Mesenchymal stem cell (in vitro differentiated cells and primary cell): ENCODE results near the gene ELAPOR1.

ENCODE experiments used
- DNase-seq: peaks from one replicate; pipeline ENCODE4 v3.0.0-alpha.2; 2013
- H2AFZ ChIP-seq: one replicate; pipeline ENCODE4 v1.6.1; 2013; ENCODE audit warnings: low read depth, mild to moderate bottlenecking, control low read depth, inconsistent platforms, low read length, moderate library complexity
- H2AK5ac ChIP-seq: 2 replicates; pipeline ENCODE4 v1.6.1; 2013; ENCODE audit warnings: low read length, moderate library complexity, mild to moderate bottlenecking, inconsistent platforms; ENCODE audit not compliant: severe bottlenecking
- H2BK120ac ChIP-seq: one replicate; pipeline ENCODE4 v1.6.1; 2013; ENCODE audit warnings: low read depth, mild to moderate bottlenecking, inconsistent platforms, low read length, moderate library complexity
- H2BK12ac ChIP-seq, 2 experiments: one replicate each; pipeline ENCODE4 v1.6.1; 2013; ENCODE audit warnings: inconsistent platforms in 2 of 2, low read length in 2 of 2, mild to moderate bottlenecking in 2 of 2, moderate library complexity in 2 of 2, control low read depth in 1 of 2
- H2BK15ac ChIP-seq: one replicate; pipeline ENCODE4 v1.6.1; 2013; ENCODE audit warnings: mild to moderate bottlenecking, low read depth, inconsistent platforms; ENCODE audit not compliant: poor library complexity, severe bottlenecking
- H2BK5ac ChIP-seq: 2 replicates; pipeline ENCODE4 v1.6.1; 2013; ENCODE audit warnings: low read depth, mild to moderate bottlenecking, low read length, control low read depth, inconsistent platforms; ENCODE audit not compliant: poor library complexity, severe bottlenecking
- H3K14ac ChIP-seq, 2 experiments: one replicate each; pipeline ENCODE4 v1.6.1; 2013; ENCODE audit warnings: inconsistent platforms in 2 of 2, low read length in 2 of 2, control low read depth in 1 of 2, mild to moderate bottlenecking in 1 of 2, moderate library complexity in 1 of 2
- H3K18ac ChIP-seq, 2 experiments: one replicate each; pipeline ENCODE4 v1.6.1; 2013; ENCODE audit warnings: inconsistent platforms in 2 of 2, low read length in 2 of 2, control low read depth in 1 of 2, low read depth in 1 of 2, mild to moderate bottlenecking in 1 of 2
- H3K23ac ChIP-seq, 2 experiments: one replicate each; pipeline ENCODE4 v1.6.1; 2013; ENCODE audit warnings: inconsistent platforms in 2 of 2, low read length in 2 of 2, mild to moderate bottlenecking in 2 of 2, moderate library complexity in 2 of 2, control low read depth in 1 of 2
- H3K27ac ChIP-seq: 2 replicates; pipeline ENCODE4 v1.5.1; 2013; ENCODE audit warnings: mild to moderate bottlenecking, moderate library complexity, low read length, control low read depth, inconsistent platforms; ENCODE audit not compliant: poor library complexity, severe bottlenecking
- H3K27me3 ChIP-seq, 2 experiments: 2 replicates each; pipeline versions ENCODE4 v1.6.1 to v1.7.0; 2013; ENCODE audit warnings: low read length in 2 of 2, mild to moderate bottlenecking in 2 of 2, moderate library complexity in 2 of 2, control low read depth in 1 of 2, inconsistent platforms in 1 of 2; ENCODE audit not compliant: control insufficient read depth in 1 of 2, insufficient read depth in 1 of 2
- H3K36me3 ChIP-seq, 2 experiments: 2 replicates each; pipeline versions ENCODE4 v1.6.1 to v1.7.0; 2013; ENCODE audit warnings: low read length in 2 of 2, control low read depth in 1 of 2, inconsistent platforms in 1 of 2, low read depth in 1 of 2, mild to moderate bottlenecking in 1 of 2; ENCODE audit not compliant: insufficient read depth in 2 of 2, control insufficient read depth in 1 of 2
- H3K4ac ChIP-seq, 2 experiments: one replicate each; pipeline ENCODE4 v1.6.1; 2013; ENCODE audit warnings: inconsistent platforms in 2 of 2, low read length in 2 of 2, mild to moderate bottlenecking in 2 of 2, moderate library complexity in 2 of 2, control low read depth in 1 of 2, low read depth in 1 of 2
- H3K4me1 ChIP-seq: 2 replicates; pipeline ENCODE4 v1.6.1; 2013; ENCODE audit warnings: low read depth, low read length, control low read depth; ENCODE audit not compliant: control insufficient read depth, insufficient read depth
- H3K4me2 ChIP-seq: 2 replicates; pipeline ENCODE4 v1.6.1; 2013; ENCODE audit warnings: low read length, mild to moderate bottlenecking, inconsistent platforms; ENCODE audit not compliant: poor library complexity, severe bottlenecking
- H3K4me3 ChIP-seq, 2 experiments: 2 replicates each; pipeline versions ENCODE4 v1.5.1 to v1.7.0; 2013; ENCODE audit warnings: low read length in 2 of 2, mild to moderate bottlenecking in 2 of 2, control low read depth in 1 of 2, low read depth in 1 of 2; ENCODE audit not compliant: insufficient read depth in 1 of 2
- H3K79me1 ChIP-seq: replicated peaks from 2 replicates; pipeline ENCODE4 v1.6.1; 2013; ENCODE audit warnings: mild to moderate bottlenecking, control low read depth, low read length, inconsistent platforms; ENCODE audit not compliant: poor library complexity, severe bottlenecking
- H3K9ac ChIP-seq: 2 replicates; pipeline ENCODE4 v1.7.0; 2013; ENCODE audit warnings: mild to moderate bottlenecking, low read length, moderate library complexity
- H3K9me3 ChIP-seq: 2 replicates; pipeline ENCODE4 v1.7.0; 2013; ENCODE audit warnings: mild to moderate bottlenecking, low read length; ENCODE audit not compliant: control insufficient read depth
- H4K8ac ChIP-seq: one replicate; pipeline ENCODE4 v1.6.1; 2013; ENCODE audit warnings: inconsistent platforms, mild to moderate bottlenecking, low read length, moderate library complexity
- H4K91ac ChIP-seq: one replicate; pipeline ENCODE4 v1.6.1; 2013; ENCODE audit warnings: mild to moderate bottlenecking, low read length, inconsistent platforms
- WGBS: methylation state at CpG from one replicate; pipeline ENCODE4 v1.1.7; 2013; ENCODE audit warnings: mixed read lengths; 5-methylcytosine and 5-hydroxymethylcytosine counted together

The ELAPOR1 gene

DNA sequence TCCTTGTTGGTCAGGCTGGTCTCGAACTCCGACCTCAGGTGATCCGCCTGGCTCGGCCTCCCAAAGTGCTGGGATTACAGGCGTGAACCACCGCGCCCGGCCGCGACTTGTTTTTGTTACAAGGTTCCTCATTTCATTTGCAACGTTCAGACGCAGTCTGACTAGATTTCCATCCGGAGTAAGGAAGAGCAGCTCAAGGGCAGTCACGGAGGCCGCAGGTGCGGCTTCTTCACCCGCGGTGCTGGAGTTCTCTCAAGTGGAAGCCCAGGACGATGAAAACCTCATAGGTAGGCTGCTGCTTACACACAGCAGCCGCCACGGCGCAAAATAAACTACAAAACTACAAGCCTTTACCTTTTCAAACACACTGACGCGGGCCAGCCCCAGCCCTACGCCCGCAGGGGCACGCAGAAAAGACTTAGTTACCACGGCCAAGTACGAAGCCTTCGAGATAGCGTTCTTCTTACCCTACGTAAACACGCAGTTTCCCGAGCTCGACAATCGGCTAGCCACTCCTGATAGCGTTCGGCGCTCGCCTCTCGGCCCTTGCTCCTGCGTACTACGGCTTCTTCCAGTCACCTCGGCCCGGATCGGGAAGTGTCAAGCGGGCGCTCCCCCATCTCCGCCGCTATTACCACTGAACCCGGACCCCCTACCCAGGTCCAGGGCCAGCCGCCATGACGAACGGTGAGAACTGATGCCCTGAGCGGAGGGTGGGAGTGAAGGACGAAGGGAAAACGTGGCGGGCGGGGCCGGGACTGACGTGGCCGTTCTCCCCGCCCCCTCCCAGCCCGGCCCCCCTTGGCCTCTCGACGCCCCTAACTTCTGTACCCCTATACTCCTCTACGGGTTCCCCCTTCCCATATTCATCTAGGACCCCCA, 23.5 kb upstream of the ELAPOR1 start, which contains the start of gene TMEM167B:
Gene TMEM167B, plus strand, starts transcription at position 569 of the 882 bp plus-strand sequence. Its CDS starts 109 bp downstream, at position 678.
- Histone ChIP-seq H3K79me1 (peaks cover 7% of the 10 kb centered on the region), H3K14ac (peak within 1 kb of the TSS; percentile 56 to 62), H3K4me1 (peaks cover 14% of the 10 kb centered on the region), H3K18ac (peak within 1 kb of the TSS; percentile 91 to 98), H3K27ac (peak within 1 kb of the TSS; percentile 85), H4K91ac (peak within 1 kb of the TSS; percentile 98), H3K4me3 (peak within 1 kb of the TSS; percentile 76 to 90), H3K4me2 (peak within 1 kb of the TSS; percentile 77), H2AK5ac (peak within 1 kb of the TSS; percentile 63), H3K9me3 (no peaks in the 10 kb centered on the region), H3K9ac (peak within 1 kb of the TSS; percentile 95), H2BK120ac (peak within 1 kb of the TSS; percentile 97), H3K23ac (no peak within 1 kb of the TSS), H2BK12ac (no peak within 1 kb of the TSS), H2BK5ac (peak within 1 kb of the TSS; percentile 50), H3K4ac (peak within 1 kb of the TSS; percentile 84 to 85), H2BK15ac (peak within 1 kb of the TSS; percentile 90), H3K36me3 (peaks cover 0 to 20% of the 10 kb centered on the region in 2 experiments), H2AFZ (peak within 1 kb of the TSS; percentile 60), H3K27me3 (no peaks in the 10 kb centered on the region), H4K8ac (peak within 1 kb of the TSS; percentile 98)
- 19% methylated on average over 61 of the region's 67 CpGs for WGBS
- peak; percentile 97 for DNase-seq

DNA sequence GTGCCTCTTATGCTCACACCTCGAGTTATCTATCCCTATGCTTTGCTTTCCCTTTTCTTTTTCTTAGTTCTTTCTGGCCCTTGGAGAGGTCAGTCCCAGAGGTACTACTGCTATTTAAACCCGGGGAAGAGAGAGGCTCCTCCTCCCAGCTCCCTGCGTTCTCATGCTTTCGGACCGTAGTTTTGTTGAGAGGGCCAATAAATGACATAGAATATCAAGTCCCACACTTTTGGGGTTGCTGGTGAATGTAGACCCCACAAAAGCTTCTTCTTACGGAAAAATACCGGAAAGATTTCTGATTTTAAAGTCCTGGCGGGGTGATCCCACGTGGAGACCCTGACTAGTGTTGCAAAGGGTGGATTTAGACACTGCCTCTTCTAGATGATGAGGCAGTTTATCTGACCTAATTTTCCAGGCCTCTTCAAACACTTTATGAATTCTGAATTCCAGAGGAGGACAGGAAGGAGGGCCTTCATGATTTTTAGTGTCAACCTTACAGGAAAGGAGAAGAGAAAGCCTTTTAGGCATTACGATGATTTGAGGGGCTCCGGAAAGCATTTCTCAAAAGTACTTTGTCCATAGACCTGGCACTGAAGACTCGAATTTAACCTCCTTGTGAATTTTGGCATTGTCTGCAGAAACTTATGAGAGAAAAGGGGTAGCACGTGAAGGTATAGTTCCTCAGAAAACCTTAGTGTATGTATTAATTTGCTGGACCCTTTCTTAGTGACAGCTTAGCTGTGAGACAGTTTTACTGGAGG, 22.7 kb upstream of the ELAPOR1 start:
- peaks cover 0 to 28% of the 10 kb centered on the region in 2 experiments for H3K36me3 ChIP-seq
- H3K4me3 ChIP-seq = peak overlapping the region; percentile 76 to 90
- H3K9me3 ChIP-seq = no peaks in the 10 kb centered on the region
- H3K18ac ChIP-seq = peak overlapping the region; percentile 91 to 98
- H2BK15ac ChIP-seq = peak overlapping the region; percentile 82
- H3K79me1 ChIP-seq = peaks cover 9% of the 10 kb centered on the region
- no peaks in the 10 kb centered on the region for H3K27me3 ChIP-seq
- WGBS = 3% methylated on average over 13 of the region's 13 CpGs
- DNase-seq = peak; percentile 85
- H3K4ac ChIP-seq = peak overlapping the region in 1 of 2 experiments; percentile 42
- peak overlapping the region; percentile 77 for H3K4me2 ChIP-seq
- H3K9ac ChIP-seq = peak overlapping the region; percentile 95
- peak overlapping the region; percentile 85 for H3K27ac ChIP-seq
- H3K4me1 ChIP-seq = peaks cover 14% of the 10 kb centered on the region
- H3K14ac ChIP-seq = peak overlapping the region in 1 of 2 experiments; percentile 62
- H4K8ac ChIP-seq = peak overlapping the region; percentile 98
- no peak overlapping the region for H3K23ac ChIP-seq
- peak overlapping the region; percentile 63 for H2AK5ac ChIP-seq
- peak overlapping the region; percentile 97 for H2BK120ac ChIP-seq
- H2BK5ac ChIP-seq = no peak overlapping the region
- no peak overlapping the region for H2BK12ac ChIP-seq
- H2AFZ ChIP-seq = no peak overlapping the region
- H4K91ac ChIP-seq = peak overlapping the region; percentile 98

DNA sequence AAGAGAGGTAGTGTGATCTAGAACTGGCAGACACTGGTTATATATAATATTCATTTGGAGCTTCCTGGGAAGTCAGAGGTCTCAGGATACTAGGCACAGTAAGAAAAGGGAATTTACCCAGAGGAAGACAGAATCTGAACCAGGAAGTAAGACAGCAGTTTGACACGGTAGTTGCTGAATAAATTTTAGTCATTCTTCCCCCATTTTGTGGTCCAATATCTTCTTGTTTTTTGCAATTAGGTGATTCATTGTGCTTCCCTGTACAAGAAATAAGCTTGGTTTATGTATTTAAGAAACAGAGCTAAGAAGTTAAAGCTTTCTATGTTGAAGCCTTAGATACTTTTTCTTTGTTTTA, 22.1 kb upstream of the ELAPOR1 start:
- H3K79me1 ChIP-seq = peaks cover 10% of the 10 kb centered on the region
- no peaks in the 10 kb centered on the region for H3K9me3 ChIP-seq
- peak overlapping the region in 1 of 2 experiments; percentile 42 for H3K4ac ChIP-seq
- H3K9ac ChIP-seq = peak overlapping the region; percentile 95
- H2AK5ac ChIP-seq = no peak overlapping the region
- H2BK15ac ChIP-seq = no peak overlapping the region
- peak; percentile 54 for DNase-seq
- H2BK120ac ChIP-seq = no peak overlapping the region
- no peak overlapping the region for H3K23ac ChIP-seq
- H3K18ac ChIP-seq = peak overlapping the region in 1 of 2 experiments; percentile 4
- 0% methylated on average over 1 of the region's 1 CpG for WGBS
- peaks cover 14% of the 10 kb centered on the region for H3K4me1 ChIP-seq
- H4K8ac ChIP-seq = no peak overlapping the region
- peak overlapping the region; percentile 85 for H3K27ac ChIP-seq
- H3K27me3 ChIP-seq = no peaks in the 10 kb centered on the region
- H3K14ac ChIP-seq = peak overlapping the region in 1 of 2 experiments; percentile 62
- peak overlapping the region in 1 of 2 experiments; percentile 90 for H3K4me3 ChIP-seq
- no peak overlapping the region for H2BK5ac ChIP-seq
- H3K36me3 ChIP-seq = peaks cover 0 to 33% of the 10 kb centered on the region in 2 experiments
- no peak overlapping the region for H4K91ac ChIP-seq
- H2BK12ac ChIP-seq = no peak overlapping the region
- peak overlapping the region; percentile 77 for H3K4me2 ChIP-seq
- H2AFZ ChIP-seq = no peak overlapping the region
